Kasumi-1 (cell line): Measurements from ENCODE around the gene ZNF385C.

Experiments
- DNase-seq, 2 experiments: peaks; one replicate each; lab custom pipeline; 2025; lab: John Stamatoyannopoulos, UW

Gene ZNF385C

GRCh38 chr17:42125565-42125964, 27.3 kb upstream of the ZNF385C start:
- DNase-seq = no peak

- DNase-seq = no peak
These were observed 26.0 kb upstream of the ZNF385C start for GRCh38 chr17:42124256-42124655.

GRCh38 chr17:42122371-42123303, 24.4 kb upstream of the ZNF385C start, which contains the start of gene HSPB9:
HSPB9 (plus strand) TSS chr17:42122804; CDS start chr17:42122851, 47 bp downstream.
- no peak for DNase-seq

GRCh38 chr17:42120770-42121769, 22.8 kb upstream of the ZNF385C start, which contains the start of gene KAT2A:
KAT2A (minus strand) TSS chr17:42121367; CDS start chr17:42121304, 63 bp downstream.
- peak; percentile 65 to 77 for DNase-seq

GRCh38 chr17:42120161-42120769, 22.0 kb upstream of the ZNF385C start:
- DNase-seq = no peak

GRCh38 chr17:42119301-42119700, 21.0 kb upstream of the ZNF385C start:
- no peak for DNase-seq

- DNase-seq = peak; percentile 35 to 39
These were observed 20.3 kb upstream of the ZNF385C start for GRCh38 chr17:42118545-42118944.

GRCh38 chr17:42118126-42118510, 19.8 kb upstream of the ZNF385C start:
- no peak for DNase-seq

DNA sequence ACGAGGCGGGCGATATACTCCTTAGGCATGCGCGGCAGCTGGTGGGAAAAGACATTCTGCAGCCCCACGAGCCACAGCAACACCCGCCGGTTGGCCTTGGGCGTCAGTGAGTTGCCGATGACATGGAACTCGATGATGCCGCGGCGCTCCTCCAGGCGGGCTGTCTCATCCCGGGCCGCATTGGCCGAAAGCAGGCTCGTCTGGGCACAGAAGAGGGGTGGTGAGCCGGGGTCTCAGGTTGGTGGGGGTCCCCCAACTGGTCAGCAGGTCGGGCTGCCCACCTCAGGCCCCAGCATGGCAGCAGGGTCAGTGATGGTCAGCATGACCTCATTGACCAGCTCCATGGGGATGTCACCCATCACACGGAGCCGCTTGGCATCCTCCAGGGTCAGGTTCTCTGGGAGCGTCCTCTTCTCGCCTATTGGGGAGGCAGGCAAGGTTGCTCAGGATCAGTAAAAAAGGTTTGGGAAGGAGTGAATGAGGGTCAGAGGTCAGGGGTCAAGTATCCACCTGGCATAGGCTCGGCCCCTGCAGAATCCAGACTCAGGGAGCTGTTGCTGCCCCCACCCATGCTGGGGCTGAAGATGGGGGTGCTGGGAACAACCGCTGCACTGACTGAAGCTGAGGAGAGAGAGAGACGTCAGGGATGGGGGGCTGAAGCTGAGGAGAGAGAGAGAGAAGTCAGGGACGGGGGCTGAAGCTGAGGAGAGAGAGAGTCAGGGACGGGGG, 19.3 kb upstream of the ZNF385C start:
- DNase-seq = no peak

DNA sequence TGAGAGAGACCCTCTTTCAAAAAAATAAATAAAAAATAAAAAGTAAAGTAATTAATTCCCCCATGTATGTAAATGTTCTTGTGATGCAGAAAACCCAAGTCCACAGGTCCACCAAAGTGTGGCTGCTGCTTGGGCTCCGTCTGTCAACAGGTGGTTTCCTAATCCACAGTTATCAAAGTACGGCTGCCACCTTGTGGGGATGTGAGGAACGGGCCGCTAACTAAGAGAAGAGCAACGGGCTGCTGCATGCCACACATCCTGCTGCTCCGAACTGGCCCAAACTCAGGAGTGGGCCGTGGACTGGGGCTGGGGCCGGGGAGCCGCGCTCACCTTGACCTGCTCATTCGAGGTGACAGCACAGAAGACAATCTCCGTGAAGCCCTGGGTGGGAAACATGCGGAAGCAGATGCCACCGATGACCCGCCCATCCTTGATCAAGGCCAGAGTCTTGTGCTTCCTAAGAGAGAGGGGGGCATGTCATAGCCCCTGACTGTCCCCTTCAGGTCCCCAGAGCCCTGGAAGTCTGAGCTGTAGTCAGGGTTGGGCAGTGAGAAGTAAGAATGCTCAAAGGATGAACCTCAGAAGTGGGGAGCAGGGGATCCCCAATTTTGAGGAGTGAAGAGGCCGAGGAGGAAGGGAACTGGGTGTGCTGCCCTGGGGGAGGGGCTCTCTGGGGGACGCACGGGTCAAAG, 18.6 kb upstream of the ZNF385C start:
- peak; percentile 83 to 94 for DNase-seq

DNA sequence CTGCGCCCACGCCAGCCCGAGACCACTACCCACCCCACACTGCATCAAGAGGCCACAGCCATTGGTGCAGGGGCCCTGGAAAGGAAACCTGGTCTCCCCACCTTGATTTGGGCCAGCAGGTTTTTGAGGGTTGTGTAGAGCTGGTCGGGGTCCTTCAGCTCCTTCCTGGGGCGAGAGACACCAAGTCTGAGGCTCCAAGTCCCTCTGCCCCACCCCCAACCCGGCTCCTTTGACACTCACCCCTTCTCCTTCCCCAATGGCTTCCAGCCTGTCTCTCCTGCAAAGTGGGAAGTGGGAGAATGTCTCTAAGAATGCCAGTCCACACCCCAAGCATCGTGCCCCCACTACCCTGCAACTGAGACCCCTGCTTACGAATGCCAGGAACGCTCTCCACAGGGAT, 15.8 kb upstream of the ZNF385C start:
- DNase-seq = no peak

- DNase-seq = no peak
These were observed 15.2 kb upstream of the ZNF385C start for GRCh38 chr17:42113293-42114069.

DNA sequence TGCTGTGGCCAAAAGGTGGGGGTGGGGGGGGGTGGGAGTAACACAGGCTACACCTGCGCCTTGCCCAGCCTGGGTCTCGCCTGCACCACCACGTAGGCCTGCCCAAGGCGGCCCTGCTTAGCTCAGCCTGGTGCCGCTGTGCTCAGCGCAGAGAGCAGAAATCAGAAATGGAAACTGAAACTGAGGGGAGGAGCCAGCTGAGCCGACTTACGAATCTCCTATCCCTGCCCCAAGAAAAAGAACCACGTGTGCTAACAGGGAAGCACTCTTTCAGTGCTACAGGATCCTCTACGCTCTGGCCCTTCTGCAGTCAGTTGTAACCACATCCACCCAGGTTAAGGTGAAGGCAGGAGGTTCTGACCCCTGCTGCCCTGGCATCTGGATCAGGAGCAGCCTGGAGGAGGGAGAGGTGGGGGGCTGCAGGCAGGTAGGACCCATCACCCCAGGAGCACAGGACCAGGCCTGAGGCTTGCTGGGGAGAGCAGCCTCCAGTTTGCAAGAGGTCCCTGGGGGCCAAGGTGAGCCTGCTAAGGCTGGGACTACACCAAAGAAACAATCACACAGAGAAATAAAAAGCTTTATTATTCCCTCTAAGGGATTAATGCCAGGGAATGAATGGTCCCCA, 14.4 kb upstream of the ZNF385C start, which contains the start of gene DHX58:
Gene DHX58 (minus strand): TSS at position 163 of the 625 bp plus-strand sequence. CDS start 822 bp downstream, outside the sequence.
- peak; percentile 96 to 98 for DNase-seq

DNA sequence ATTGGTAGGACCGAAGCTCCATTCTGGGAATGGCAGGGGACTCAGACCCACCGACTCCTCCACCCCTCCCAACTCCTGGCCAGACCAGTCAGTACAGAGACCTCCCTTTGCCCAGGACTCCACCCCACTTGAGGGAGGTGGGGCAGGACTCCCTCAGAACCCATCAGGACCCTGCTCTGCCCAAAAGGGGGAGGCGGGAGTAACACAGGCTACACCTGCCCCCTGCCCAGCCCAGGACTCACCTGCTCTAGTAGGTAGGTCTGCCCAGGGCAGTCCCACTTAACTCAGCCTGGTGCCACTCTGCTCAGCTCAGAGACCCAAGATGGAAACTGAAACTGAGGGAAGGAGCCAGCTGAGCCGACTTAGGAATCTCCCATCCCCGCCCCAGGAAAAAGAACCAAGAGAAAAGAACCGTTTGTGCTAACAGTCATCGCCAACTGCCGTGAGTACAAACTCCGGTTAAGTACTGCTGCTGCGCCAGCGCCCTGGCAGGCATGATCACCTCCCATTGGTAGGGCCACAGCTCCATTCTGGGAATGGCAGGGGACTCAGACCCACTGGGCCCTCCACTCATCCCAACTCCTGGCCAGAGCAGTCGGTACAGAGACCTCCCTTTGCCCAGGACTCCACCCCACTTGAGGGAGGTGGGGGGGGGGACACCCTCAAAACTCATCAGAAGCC, 13.7 kb upstream of the ZNF385C start:
- peak in 1 of 2 experiments; percentile 11 for DNase-seq

DNA sequence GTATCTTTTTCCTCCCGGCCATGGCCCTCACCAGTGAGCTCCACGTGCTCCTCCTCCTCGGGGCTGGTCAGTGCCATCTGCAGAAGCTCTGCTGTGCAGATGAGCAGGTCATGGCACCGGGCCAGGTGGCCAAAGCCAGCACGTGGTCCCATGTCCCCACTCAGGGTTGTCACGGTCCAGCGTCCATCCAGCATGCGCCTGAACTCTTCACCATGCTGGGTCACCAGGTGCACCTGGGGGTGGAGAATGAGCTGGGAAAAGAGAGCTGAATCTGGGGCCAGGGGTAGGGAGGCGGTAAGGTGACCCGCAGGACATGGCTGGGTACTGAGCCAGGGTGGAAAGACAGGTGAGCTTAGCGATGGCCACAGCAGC, 13.0 kb upstream of the ZNF385C start:
- no peak for DNase-seq

- no peak for DNase-seq
These were observed 12.3 kb upstream of the ZNF385C start for GRCh38 chr17:42110301-42111264.

- DNase-seq = no peak
These were observed 10.8 kb upstream of the ZNF385C start for GRCh38 chr17:42109086-42109485.
